D721Med (cell line): Measurements from ENCODE around the gene PABPC1L.

Experiments
- DNase-seq: peaks from one replicate; pipeline ENCODE4 v3.0.0; 2011; ENCODE audit warnings: low spot score; ENCODE audit not compliant: insufficient read length
- FAIRE-seq: peaks from 2 replicates; lab custom pipeline; 2011; peaks lifted over from hg19 to GRCh38; lab: Jason Lieb, UNC
- CTCF ChIP-seq: IDR thresholded peaks from 2 replicates; pipeline ENCODE4 v1.5.1; 2012; ENCODE audit warnings: mild to moderate bottlenecking, control low read depth; ENCODE audit not compliant: insufficient read depth; ENCODE audit errors: missing control alignments

PABPC1L gene

GRCh38 chr20:44883214-44883902, 26.5 kb upstream of the PABPC1L start:
- TF ChIP-seq CTCF, result no peak
- FAIRE-seq (no peak), DNase-seq (no peak)

GRCh38 chr20:44884907-44885391, 24.9 kb upstream of the PABPC1L start:
- FAIRE-seq, result no peak

GRCh38 chr20:44885392-44886265, 24.2 kb upstream of the PABPC1L start, which contains the start of gene YWHAB:
TSS of gene YWHAB (plus strand) at chr20:44885705. CDS start at chr20:44901534, 15,829 bp downstream.
- no peak for TF ChIP-seq CTCF
- FAIRE-seq, result no peak
- peak; percentile 83 for DNase-seq

More at GRCh38 chr20:44884907-44885391, 24.9 kb upstream of the PABPC1L start:
- no peak for TF ChIP-seq CTCF
- no peak for DNase-seq

- no peak for DNase-seq
- no peak for TF ChIP-seq CTCF
- FAIRE-seq, result no peak
Measured at GRCh38 chr20:44886266-44886651, 23.6 kb upstream of the PABPC1L start.

GRCh38 chr20:44886828-44887227, 23.0 kb upstream of the PABPC1L start:
- no peak for TF ChIP-seq CTCF
- DNase-seq (no peak), FAIRE-seq (no peak)

- FAIRE-seq, result no peak
- no peak for TF ChIP-seq CTCF
- no peak for DNase-seq
Measured at GRCh38 chr20:44887466-44887865, 22.4 kb upstream of the PABPC1L start.
